ENCODE data around the gene SNX30.

- TF ChIP-seq POLR2A (IDR thresholded peaks at IDR 0.05) (no peak), POLR2AphosphoS5 (IDR thresholded peaks at IDR 0.05) (no peak)
- TF ChIP-seq, protein P1, sequence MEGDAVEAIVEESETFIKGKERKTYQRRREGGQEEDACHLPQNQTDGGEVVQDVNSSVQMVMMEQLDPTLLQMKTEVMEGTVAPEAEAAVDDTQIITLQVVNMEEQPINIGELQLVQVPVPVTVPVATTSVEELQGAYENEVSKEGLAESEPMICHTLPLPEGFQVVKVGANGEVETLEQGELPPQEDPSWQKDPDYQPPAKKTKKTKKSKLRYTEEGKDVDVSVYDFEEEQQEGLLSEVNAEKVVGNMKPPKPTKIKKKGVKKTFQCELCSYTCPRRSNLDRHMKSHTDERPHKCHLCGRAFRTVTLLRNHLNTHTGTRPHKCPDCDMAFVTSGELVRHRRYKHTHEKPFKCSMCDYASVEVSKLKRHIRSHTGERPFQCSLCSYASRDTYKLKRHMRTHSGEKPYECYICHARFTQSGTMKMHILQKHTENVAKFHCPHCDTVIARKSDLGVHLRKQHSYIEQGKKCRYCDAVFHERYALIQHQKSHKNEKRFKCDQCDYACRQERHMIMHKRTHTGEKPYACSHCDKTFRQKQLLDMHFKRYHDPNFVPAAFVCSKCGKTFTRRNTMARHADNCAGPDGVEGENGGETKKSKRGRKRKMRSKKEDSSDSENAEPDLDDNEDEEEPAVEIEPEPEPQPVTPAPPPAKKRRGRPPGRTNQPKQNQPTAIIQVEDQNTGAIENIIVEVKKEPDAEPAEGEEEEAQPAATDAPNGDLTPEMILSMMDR (IDR thresholded peaks at IDR 0.05): no peak
These were observed 149.9 kb downstream of the SNX30 start for GRCh38 chr9:112900488-112900887.

All from prostate gland (tissue), 2 donors.